NT2/D1 (cell line): ENCODE measurements around the gene NAA10.

Experiments
- SUZ12 ChIP-seq: IDR thresholded peaks from 2 replicates; pipeline ENCODE4 v1.6.1; 2011; ENCODE audit not compliant: insufficient read length, insufficient read depth; ENCODE audit errors: extremely low read depth
- ZNF274 ChIP-seq: IDR thresholded peaks from 2 replicates; pipeline ENCODE4 v1.6.1; 2011; ENCODE audit warnings: mild to moderate bottlenecking, low read depth, low read length

DNA sequence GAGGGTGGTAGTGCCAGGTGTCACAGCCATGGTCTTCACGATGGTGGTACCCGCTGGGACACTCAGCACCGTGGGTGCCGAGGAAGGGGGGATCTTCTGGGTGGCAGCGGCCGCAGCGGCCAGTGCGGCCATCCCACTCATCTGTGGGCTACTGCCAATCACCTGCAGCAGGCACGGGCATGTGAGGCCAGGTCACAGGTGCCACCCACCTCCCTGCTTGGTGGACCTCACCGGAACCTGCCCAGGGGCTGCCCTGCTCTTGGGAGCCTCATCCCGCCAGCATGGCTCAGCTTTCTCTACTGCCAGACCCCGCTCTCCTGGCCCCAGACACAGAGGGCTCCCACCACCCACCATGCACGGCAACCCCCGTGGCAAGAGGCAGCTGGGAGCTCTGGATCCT lies 23.8 kb upstream of the NAA10 start:
- TF ChIP-seq ZNF274 (no peak), SUZ12 (no peak)
